ENCODE results near the gene CLDN34.

The CLDN34 gene

DNA sequence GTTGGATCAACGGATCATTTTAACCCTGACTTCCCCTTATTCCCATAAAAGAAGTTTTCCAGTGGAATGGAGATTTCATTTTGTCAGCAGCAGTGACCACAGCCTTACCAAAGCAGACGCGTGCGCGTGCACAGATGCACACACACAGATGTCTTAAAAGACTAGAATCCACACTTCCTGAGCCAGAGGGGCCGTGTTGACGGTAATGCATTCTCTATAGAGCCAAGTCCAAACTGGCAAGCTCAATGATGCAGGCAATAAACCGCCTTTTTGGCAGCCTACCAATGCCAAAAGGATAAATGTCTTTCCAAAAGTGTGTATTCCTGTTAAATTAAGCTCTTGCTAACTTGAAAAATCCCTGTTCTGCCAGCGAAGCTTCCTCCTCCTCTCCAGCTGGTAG is 18.8 kb upstream of the CLDN34 start:
- Mint-ChIP-seq H3K9me3 (no peaks in the 10 kb centered on the region), H3K27me3 (ENCODE audit: low read depth) (peaks cover 24% of the 10 kb centered on the region), H3K4me1 (ENCODE audit: low read depth) (peaks cover under 1% of the 10 kb centered on the region), H3K4me3 (no peak overlapping the region), H3K27ac (no peak overlapping the region), H3K36me3 (ENCODE audit: low read depth) (no peaks in the 10 kb centered on the region)

- Mint-ChIP-seq H3K4me3 (no peak overlapping the region), H3K9me3 (no peaks in the 10 kb centered on the region), H3K36me3 (ENCODE audit: low read depth) (no peaks in the 10 kb centered on the region), H3K4me1 (ENCODE audit: low read depth) (no peaks in the 10 kb centered on the region), H3K27me3 (ENCODE audit: low read depth) (peaks cover 17% of the 10 kb centered on the region), H3K27ac (no peak overlapping the region)
These were observed 14.9 kb upstream of the CLDN34 start for GRCh38 chrX:9952300-9952699.

DNA sequence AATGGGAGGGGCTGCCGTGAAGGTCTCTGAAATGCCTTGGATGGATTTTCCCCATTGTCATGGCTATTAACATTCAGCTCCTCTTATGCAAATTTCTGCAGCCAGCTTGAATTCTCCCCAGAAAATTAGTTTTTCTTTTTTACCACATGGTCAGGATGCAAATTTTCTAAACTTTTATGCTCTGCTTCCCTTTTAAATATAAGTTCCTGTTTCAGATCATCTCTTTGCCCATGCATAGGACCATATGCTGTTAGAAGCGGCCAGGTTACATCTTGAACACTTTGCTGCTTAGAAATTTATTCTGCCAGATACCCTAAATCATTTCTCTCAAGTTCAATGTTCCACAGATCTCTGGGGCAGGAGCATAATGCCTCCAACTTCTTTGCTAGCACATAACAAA is 13.8 kb upstream of the CLDN34 start:
- peaks cover 12% of the 10 kb centered on the region for H3K27me3 Mint-ChIP-seq (ENCODE audit: low read depth)
- H3K9me3 Mint-ChIP-seq, result no peaks in the 10 kb centered on the region
- no peak overlapping the region for H3K27ac Mint-ChIP-seq
- H3K4me1 Mint-ChIP-seq (ENCODE audit: low read depth), result no peaks in the 10 kb centered on the region
- H3K36me3 Mint-ChIP-seq (ENCODE audit: low read depth), result no peaks in the 10 kb centered on the region
- H3K4me3 Mint-ChIP-seq, result no peak overlapping the region

- peaks cover 21% of the 10 kb centered on the region for H3K27me3 Mint-ChIP-seq (ENCODE audit: low read depth)
- H3K9me3 Mint-ChIP-seq, result no peaks in the 10 kb centered on the region
- H3K27ac Mint-ChIP-seq, result no peak overlapping the region
- H3K4me3 Mint-ChIP-seq, result no peak overlapping the region
- no peaks in the 10 kb centered on the region for H3K4me1 Mint-ChIP-seq (ENCODE audit: low read depth)
- no peaks in the 10 kb centered on the region for H3K36me3 Mint-ChIP-seq (ENCODE audit: low read depth)
These were observed 11.7 kb upstream of the CLDN34 start for GRCh38 chrX:9955506-9955905.

GRCh38 chrX:9957743-9958142 is 9.4 kb upstream of the CLDN34 start:
- Mint-ChIP-seq H3K4me1 (ENCODE audit: low read depth) (no peaks in the 10 kb centered on the region), H3K9me3 (no peaks in the 10 kb centered on the region), H3K36me3 (ENCODE audit: low read depth) (no peaks in the 10 kb centered on the region), H3K27me3 (ENCODE audit: low read depth) (peaks cover 16% of the 10 kb centered on the region), H3K4me3 (no peak overlapping the region), H3K27ac (no peak overlapping the region)

GRCh38 chrX:9958183-9958582 is 9.0 kb upstream of the CLDN34 start:
- Mint-ChIP-seq H3K4me3 (no peak overlapping the region), H3K27me3 (ENCODE audit: low read depth) (peaks cover 16% of the 10 kb centered on the region), H3K4me1 (ENCODE audit: low read depth) (no peaks in the 10 kb centered on the region), H3K9me3 (no peaks in the 10 kb centered on the region), H3K36me3 (ENCODE audit: low read depth) (no peaks in the 10 kb centered on the region), H3K27ac (no peak overlapping the region)

DNA sequence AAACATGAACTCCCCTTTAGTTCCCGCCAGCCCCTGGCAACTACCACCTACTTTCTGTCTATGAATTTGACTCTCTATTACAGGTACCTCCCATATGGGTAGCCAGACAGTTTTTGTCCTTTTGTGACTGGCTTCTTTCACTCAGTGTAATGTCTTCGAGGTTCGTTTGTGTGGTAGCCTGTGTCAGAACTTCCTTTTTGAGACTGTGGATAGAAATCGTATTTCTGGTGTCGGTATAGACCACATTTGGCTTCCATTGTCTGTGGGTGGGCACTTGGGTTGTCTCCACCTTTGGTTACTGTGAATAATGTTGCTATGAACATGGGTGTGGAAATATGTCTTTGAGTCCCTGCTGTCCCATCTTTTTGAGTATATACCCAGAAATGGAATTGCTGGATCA is 5.4 kb upstream of the CLDN34 start:
- no peaks in the 10 kb centered on the region for H3K36me3 Mint-ChIP-seq (ENCODE audit: low read depth)
- H3K27ac Mint-ChIP-seq, result no peak overlapping the region
- H3K27me3 Mint-ChIP-seq (ENCODE audit: low read depth), result peaks cover 16% of the 10 kb centered on the region
- no peak overlapping the region for H3K4me3 Mint-ChIP-seq
- no peaks in the 10 kb centered on the region for H3K9me3 Mint-ChIP-seq
- H3K4me1 Mint-ChIP-seq (ENCODE audit: low read depth), result no peaks in the 10 kb centered on the region

- Mint-ChIP-seq H3K9me3 (no peaks in the 10 kb centered on the region), H3K27ac (no peak overlapping the region), H3K4me1 (ENCODE audit: low read depth) (no peaks in the 10 kb centered on the region), H3K27me3 (ENCODE audit: low read depth) (no peaks in the 10 kb centered on the region), H3K36me3 (ENCODE audit: low read depth) (no peaks in the 10 kb centered on the region), H3K4me3 (no peak overlapping the region)
These were observed 10.5 kb downstream of the CLDN34 start for GRCh38 chrX:9977635-9978034.

- no peak overlapping the region for H3K4me3 Mint-ChIP-seq
These were observed 13.2 kb downstream of the CLDN34 start for GRCh38 chrX:9980401-9980800.

DNA sequence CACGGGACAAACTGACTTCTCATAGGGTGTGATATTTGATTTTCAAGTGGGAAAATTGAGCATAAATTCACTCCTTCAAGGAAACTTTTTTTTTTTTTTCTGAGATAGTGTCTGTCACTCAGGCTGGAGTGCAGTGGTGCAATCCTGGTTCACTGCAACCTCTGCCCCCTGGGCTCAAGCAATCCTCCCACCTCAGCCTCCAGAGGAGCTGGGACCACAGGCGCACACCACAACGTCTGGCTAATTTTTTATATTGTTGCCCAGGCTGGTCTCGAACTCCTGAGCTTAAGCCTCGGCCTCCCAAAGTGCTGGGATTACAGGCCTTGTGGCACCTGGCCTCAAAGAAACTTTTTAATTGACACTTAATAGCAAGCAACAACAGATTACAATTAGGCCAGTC is 13.8 kb downstream of the CLDN34 start:
- Mint-ChIP-seq H3K27me3 (ENCODE audit: low read depth) (peaks cover 4% of the 10 kb centered on the region), H3K27ac (no peak overlapping the region), H3K4me3 (no peak overlapping the region)

More at GRCh38 chrX:9980401-9980800, 13.2 kb downstream of the CLDN34 start:
- H3K27ac Mint-ChIP-seq, result no peak overlapping the region
- peaks cover 4% of the 10 kb centered on the region for H3K27me3 Mint-ChIP-seq (ENCODE audit: low read depth)
- no peaks in the 10 kb centered on the region for H3K36me3 Mint-ChIP-seq (ENCODE audit: low read depth)
- H3K9me3 Mint-ChIP-seq, result no peaks in the 10 kb centered on the region
- H3K4me1 Mint-ChIP-seq (ENCODE audit: low read depth), result no peaks in the 10 kb centered on the region

DNA sequence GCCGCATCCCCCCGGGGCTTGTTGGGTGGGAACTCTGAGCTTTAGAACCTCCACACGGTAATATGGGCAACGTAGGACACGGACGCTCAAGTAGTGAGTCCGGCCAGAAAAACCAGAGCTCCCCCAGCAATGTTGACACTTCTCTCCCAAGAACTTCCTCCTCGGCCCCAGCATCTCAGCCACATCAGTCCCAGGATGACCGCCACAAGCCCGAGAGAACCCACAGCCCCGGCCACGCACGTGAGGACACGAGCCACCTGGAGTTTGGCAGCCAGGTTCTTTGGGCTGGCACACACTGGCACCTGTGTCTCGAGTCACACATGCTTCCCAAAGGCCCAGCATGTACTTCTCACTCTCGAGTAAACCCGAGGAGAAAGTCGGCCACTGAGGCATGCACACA is 16.3 kb downstream of the CLDN34 start:
- no peaks in the 10 kb centered on the region for H3K4me1 Mint-ChIP-seq (ENCODE audit: low read depth)
- no peaks in the 10 kb centered on the region for H3K9me3 Mint-ChIP-seq
- no peak overlapping the region for H3K27ac Mint-ChIP-seq
- peaks cover 8% of the 10 kb centered on the region for H3K27me3 Mint-ChIP-seq (ENCODE audit: low read depth)
- no peak overlapping the region for H3K4me3 Mint-ChIP-seq
- H3K36me3 Mint-ChIP-seq (ENCODE audit: low read depth), result no peaks in the 10 kb centered on the region

More for the DNA sequence above, 13.8 kb downstream of the CLDN34 start:
- no peaks in the 10 kb centered on the region for H3K36me3 Mint-ChIP-seq (ENCODE audit: low read depth)
- no peaks in the 10 kb centered on the region for H3K9me3 Mint-ChIP-seq
- H3K4me1 Mint-ChIP-seq (ENCODE audit: low read depth), result no peaks in the 10 kb centered on the region

- Mint-ChIP-seq H3K4me3 (no peak overlapping the region), H3K36me3 (ENCODE audit: low read depth) (no peaks in the 10 kb centered on the region), H3K9me3 (no peaks in the 10 kb centered on the region), H3K27me3 (ENCODE audit: low read depth) (peaks cover 8% of the 10 kb centered on the region), H3K27ac (no peak overlapping the region), H3K4me1 (ENCODE audit: low read depth) (no peaks in the 10 kb centered on the region)
These were observed 16.7 kb downstream of the CLDN34 start for GRCh38 chrX:9983846-9984245.

DNA sequence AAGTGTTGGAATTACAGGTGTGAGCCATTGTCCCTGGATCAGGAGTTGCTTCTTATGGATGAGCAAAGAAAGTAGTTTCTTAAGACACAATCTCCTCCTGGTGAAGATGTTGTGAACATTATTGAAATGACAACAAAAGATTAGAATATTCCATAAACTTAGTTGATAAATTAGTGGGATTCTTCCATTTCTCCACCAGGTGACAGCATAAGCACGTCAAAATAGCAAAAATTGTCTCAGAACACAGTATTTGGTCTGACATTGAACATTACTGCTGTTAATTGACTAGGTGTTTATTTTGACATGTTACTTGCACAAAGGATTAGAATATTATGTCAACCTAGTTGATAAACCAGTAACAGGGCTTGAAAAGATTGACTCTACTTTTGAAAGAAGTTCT is 21.6 kb downstream of the CLDN34 start:
- H3K36me3 Mint-ChIP-seq (ENCODE audit: low read depth), result no peaks in the 10 kb centered on the region
- H3K9me3 Mint-ChIP-seq, result no peaks in the 10 kb centered on the region
- no peaks in the 10 kb centered on the region for H3K4me1 Mint-ChIP-seq (ENCODE audit: low read depth)
- peaks cover 8% of the 10 kb centered on the region for H3K27me3 Mint-ChIP-seq (ENCODE audit: low read depth)
- H3K27ac Mint-ChIP-seq, result no peak overlapping the region
- H3K4me3 Mint-ChIP-seq, result no peak overlapping the region

DNA sequence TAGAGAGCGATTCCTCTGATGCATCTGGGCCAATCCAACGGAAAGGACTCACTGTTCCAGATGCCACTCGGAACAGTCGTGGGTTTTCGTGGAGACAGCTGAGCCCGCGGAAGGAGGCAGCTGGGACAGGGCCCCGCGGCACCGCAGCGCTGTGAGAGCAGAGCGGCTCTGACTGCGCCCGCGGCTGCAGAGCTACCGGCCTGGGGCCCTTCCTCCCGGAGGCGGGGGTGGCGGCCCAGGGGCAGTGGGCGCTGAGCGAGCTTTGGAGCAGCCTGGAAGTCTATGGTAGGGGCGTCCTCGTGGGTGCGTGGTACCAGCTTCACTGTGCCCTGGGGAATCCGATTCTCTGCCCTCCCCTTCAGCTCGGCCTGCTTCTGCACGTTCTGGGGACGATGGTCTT is 24.9 kb downstream of the CLDN34 start:
- Mint-ChIP-seq H3K9me3 (no peaks in the 10 kb centered on the region), H3K4me3 (no peak overlapping the region), H3K27me3 (ENCODE audit: low read depth) (peaks cover 5% of the 10 kb centered on the region), H3K27ac (no peak overlapping the region), H3K36me3 (ENCODE audit: low read depth) (no peaks in the 10 kb centered on the region), H3K4me1 (ENCODE audit: low read depth) (peaks cover 3% of the 10 kb centered on the region)

- Mint-ChIP-seq H3K9me3 (no peaks in the 10 kb centered on the region), H3K36me3 (ENCODE audit: low read depth) (no peaks in the 10 kb centered on the region), H3K27me3 (ENCODE audit: low read depth) (peaks cover 2% of the 10 kb centered on the region), H3K4me3 (no peak overlapping the region), H3K4me1 (ENCODE audit: low read depth) (peaks cover 8% of the 10 kb centered on the region), H3K27ac (no peak overlapping the region)
These were observed 25.6 kb downstream of the CLDN34 start for GRCh38 chrX:9992724-9993123.

- H3K4me3 Mint-ChIP-seq, result no peak overlapping the region
- no peak overlapping the region for H3K27ac Mint-ChIP-seq
These were observed 28.7 kb downstream of the CLDN34 start for GRCh38 chrX:9995855-9996339.

More at GRCh38 chrX:9995855-9996339, 28.7 kb downstream of the CLDN34 start:
- H3K9me3 Mint-ChIP-seq, result no peaks in the 10 kb centered on the region
- H3K4me1 Mint-ChIP-seq (ENCODE audit: low read depth), result peaks cover 15% of the 10 kb centered on the region
- no peaks in the 10 kb centered on the region for H3K27me3 Mint-ChIP-seq (ENCODE audit: low read depth)
- no peaks in the 10 kb centered on the region for H3K36me3 Mint-ChIP-seq (ENCODE audit: low read depth)
